OCI-LY1 (cell line): Measurements from ENCODE around the gene CXCR3.
"Not testable (repeated sequence)": the region's sequence is repeated elsewhere in the genome, so short reads cannot be mapped to it uniquely, and the experiment has no call there.

Experiments
- H2AFZ ChIP-seq: fragments of 200-600 bp; sonication (generic), shearing (Covaris generic); 2 replicates; pipeline ENCODE4 v1.6.0; 2014; ENCODE audit warnings: antibody characterized with exemption, mild to moderate bottlenecking, low read length
- H3F3A ChIP-seq: fragments of 200-600 bp; sonication (generic), shearing (Covaris generic); 2 replicates; pipeline ENCODE4 v1.6.0; 2014; ENCODE audit warnings: mild to moderate bottlenecking, antibody characterized with exemption, low read length, moderate library complexity; ENCODE audit not compliant: insufficient read depth
- H3K27ac ChIP-seq: fragments of 200-600 bp; sonication (generic); 2 replicates; pipeline ENCODE4 v1.5.1; 2014; ENCODE audit warnings: low read length, mixed run types, mild to moderate bottlenecking, low read depth; ENCODE audit not compliant: poor library complexity, severe bottlenecking
- H3K27me3 ChIP-seq: fragments of 200-600 bp; sonication (generic); 2 replicates; pipeline ENCODE4 v1.6.0; 2014; ENCODE audit warnings: antibody characterized with exemption, mild to moderate bottlenecking, low read length, moderate library complexity; ENCODE audit not compliant: insufficient read depth
- H3K36me3 ChIP-seq: fragments of 200-600 bp; sonication (generic); 2 replicates; pipeline ENCODE4 v1.6.1; 2014; ENCODE audit warnings: mild to moderate bottlenecking, antibody characterized with exemption, low read length, moderate library complexity, mixed read lengths; ENCODE audit not compliant: insufficient read depth
- H3K4me1 ChIP-seq: fragments of 200-600 bp; sonication (generic); 2 replicates; pipeline ENCODE4 v1.5.1; 2014; ENCODE audit warnings: mild to moderate bottlenecking, low read length, moderate library complexity; ENCODE audit not compliant: insufficient read depth, severe bottlenecking
- H3K4me2 ChIP-seq: fragments of 200-600 bp; sonication (generic), shearing (Covaris generic); 2 replicates; pipeline ENCODE4 v1.6.1; 2014; ENCODE audit warnings: low read length
- H3K4me3 ChIP-seq: fragments of 200-600 bp; sonication (generic); 2 replicates; pipeline ENCODE4 v1.5.1; 2014; ENCODE audit warnings: low read length, low read depth, mild to moderate bottlenecking, mixed read lengths; ENCODE audit not compliant: poor library complexity, severe bottlenecking
- H3K79me2 ChIP-seq: fragments of 200-600 bp; shearing (Covaris generic); 2 replicates; pipeline ENCODE4 v1.6.1; 2016; ENCODE audit warnings: mixed run types, low read length, mixed read lengths; ENCODE audit not compliant: insufficient read depth
- H3K9ac ChIP-seq: fragments of 200-600 bp; sonication (generic), shearing (Covaris generic); 2 replicates; pipeline ENCODE4 v1.6.1; 2014; ENCODE audit warnings: mild to moderate bottlenecking, low read length, mixed read lengths
- H3K9me2 ChIP-seq: fragments of 200-600 bp; sonication (generic), shearing (Covaris generic); 2 replicates; pipeline ENCODE4 v1.6.1; 2014; ENCODE audit warnings: low read depth, mild to moderate bottlenecking, low read length, mixed read lengths
- H3K9me3 ChIP-seq: fragments of 200-600 bp; shearing (Covaris generic); 2 replicates; pipeline ENCODE4 v1.6.1; 2014; ENCODE audit warnings: low read length, mixed read lengths
- H4K20me1 ChIP-seq: fragments of 200-600 bp; sonication (generic), shearing (Covaris generic); 2 replicates; pipeline ENCODE4 v1.6.0; 2016; ENCODE audit warnings: mild to moderate bottlenecking, low read length; ENCODE audit not compliant: insufficient read depth
- CTCF ChIP-seq: fragments of 200-600 bp; sonication (generic), shearing (Covaris generic); IDR thresholded peaks from 2 replicates; pipeline ENCODE4 v1.5.1; 2017; ENCODE audit warnings: mild to moderate bottlenecking, antibody characterized with exemption, low read length, moderate library complexity, mixed read lengths
- EZH2 ChIP-seq: fragments of 200-600 bp; sonication (generic), shearing (Covaris generic); IDR thresholded peaks from 2 replicates; pipeline ENCODE4 v1.8.0; 2017; ENCODE audit warnings: borderline replicate concordance, mixed run types, mild to moderate bottlenecking, antibody characterized with exemption, low read length, moderate library complexity, mixed read lengths

Gene CXCR3

GRCh38 chrX:71665747-71666146 lies 47.4 kb upstream of the CXCR3 start:
- no peaks in the 10 kb centered on the region for H3K79me2 ChIP-seq
- no peaks in the 10 kb centered on the region for H3K27me3 ChIP-seq
- no peaks in the 10 kb centered on the region for H3K36me3 ChIP-seq
- no peaks in the 10 kb centered on the region for H3K9me3 ChIP-seq
- no peaks in the 10 kb centered on the region for H3F3A ChIP-seq
- H3K27ac ChIP-seq = no peak overlapping the region
- H3K4me1 ChIP-seq = no peaks in the 10 kb centered on the region
- no peak overlapping the region for H3K4me3 ChIP-seq
- no peaks in the 10 kb centered on the region for H4K20me1 ChIP-seq
- H3K9ac ChIP-seq = no peak overlapping the region
- no peak overlapping the region for H3K4me2 ChIP-seq
- H3K9me2 ChIP-seq = no peaks in the 10 kb centered on the region
- no peak for TF ChIP-seq CTCF
- no peak overlapping the region for H2AFZ ChIP-seq

GRCh38 chrX:71664889-71665491 lies 46.7 kb upstream of the CXCR3 start:
- Histone ChIP-seq H3F3A (no peaks in the 10 kb centered on the region), H3K27ac (no peak overlapping the region), H3K9ac (no peak overlapping the region), H3K4me1 (no peaks in the 10 kb centered on the region), H3K79me2 (no peaks in the 10 kb centered on the region), H4K20me1 (no peaks in the 10 kb centered on the region), H3K4me2 (no peak overlapping the region), H3K9me2 (no peaks in the 10 kb centered on the region), H3K4me3 (no peak overlapping the region), H2AFZ (no peak overlapping the region), H3K9me3 (no peaks in the 10 kb centered on the region), H3K27me3 (no peaks in the 10 kb centered on the region), H3K36me3 (no peaks in the 10 kb centered on the region)
- TF ChIP-seq EZH2 (no peak), CTCF (no peak)

- H3K27ac ChIP-seq, H3F3A ChIP-seq, H3K4me2 ChIP-seq, H2AFZ ChIP-seq, H3K36me3 ChIP-seq, H3K4me3 ChIP-seq, H3K9me3 ChIP-seq, H3K79me2 ChIP-seq, H3K4me1 ChIP-seq, H3K27me3 ChIP-seq, H4K20me1 ChIP-seq, H3K9me2 ChIP-seq, H3K9ac ChIP-seq: not testable (repeated sequence)
- TF ChIP-seq CTCF = peak; percentile 51
These were observed 45.9 kb upstream of the CXCR3 start for GRCh38 chrX:71664202-71664601.

- H3F3A ChIP-seq, H3K9me3 ChIP-seq, H3K27ac ChIP-seq, H4K20me1 ChIP-seq, H3K27me3 ChIP-seq, H3K4me3 ChIP-seq, H3K9me2 ChIP-seq, H3K4me1 ChIP-seq, H3K4me2 ChIP-seq, H3K9ac ChIP-seq, H3K36me3 ChIP-seq, H3K79me2 ChIP-seq, H2AFZ ChIP-seq: not testable (repeated sequence)
These were observed 44.9 kb upstream of the CXCR3 start for GRCh38 chrX:71663238-71663637.

- not testable (repeated sequence) for H3K27me3 ChIP-seq
These were observed 44.3 kb upstream of the CXCR3 start for GRCh38 chrX:71662654-71663053.

More at GRCh38 chrX:71662654-71663053, 44.3 kb upstream of the CXCR3 start:
- H3K79me2 ChIP-seq, H3K9me2 ChIP-seq, H3F3A ChIP-seq, H3K27ac ChIP-seq, H4K20me1 ChIP-seq, H2AFZ ChIP-seq, H3K36me3 ChIP-seq, H3K4me2 ChIP-seq, H3K9me3 ChIP-seq, H3K4me1 ChIP-seq, H3K9ac ChIP-seq, H3K4me3 ChIP-seq: not testable (repeated sequence)
